Prostate gland (tissue), 2 donors: ENCODE results near the gene DNAJC16.

ENCODE experiments used
- CTCF ChIP-seq, 4 experiments: fragments of 200-600 bp in 2 of 4; fragments of 450-650 bp in 2 of 4; sonication (generic) in 2 of 4; IDR thresholded peaks; 1 replicate in 3 of 4; 2 replicates in 1 of 4; pipeline ENCODE4 v1.5.1; 2016 to 2019; ENCODE audit warnings: antibody characterized with exemption in 4 of 4, mild to moderate bottlenecking in 2 of 4, moderate library complexity in 2 of 4
- POLR2A ChIP-seq: fragments of 450-650 bp; IDR thresholded peaks from one replicate; pipeline ENCODE4 v1.6.1; 2016; ENCODE audit warnings: antibody characterized with exemption, mild to moderate bottlenecking
- POLR2AphosphoS5 ChIP-seq: sonication (generic); formaldehyde crosslinking; IDR thresholded peaks from one replicate; pipeline ENCODE4 v1.6.1; 2017; ENCODE audit warnings: antibody characterized with exemption

GRCh38 chr1:15579683-15580047 lies 53.0 kb downstream of the DNAJC16 start:
- no peak for TF ChIP-seq POLR2A
- TF ChIP-seq CTCF (IDR thresholded peaks at IDR 0.05) = no peak
- no peak for TF ChIP-seq POLR2AphosphoS5
